Measurements from ENCODE around the gene LRP11. TPM values are rescaled to one million over a fixed set of nuclear protein-coding genes. Genes with fewer than 3 reads are reported as not detected.

LRP11 gene
- total RNA-seq, 1 experiment from 2014 or later = 14.8 TPM

DNA sequence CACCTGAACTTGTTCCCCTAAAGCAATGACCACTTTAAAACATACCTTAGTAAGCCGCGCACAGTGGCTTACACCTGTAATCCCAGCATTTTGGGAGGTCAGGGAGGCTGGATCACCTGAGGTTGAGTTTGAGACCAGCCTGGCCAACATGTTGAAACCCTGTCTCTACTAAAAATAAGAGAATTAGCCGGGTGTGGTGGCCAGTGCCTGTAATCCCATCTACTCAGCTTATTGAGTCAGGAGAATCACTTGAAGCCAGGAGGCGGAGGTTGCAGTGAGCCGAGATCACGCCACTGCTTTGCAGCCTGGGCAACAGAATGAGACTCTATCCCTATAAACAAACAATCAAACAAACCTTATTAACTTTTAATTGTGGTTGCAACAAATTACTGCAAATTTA lies 35.3 kb upstream of the LRP11 start:
- Histone ChIP-seq H4K91ac (ENCODE audit: insufficient read length, low read depth, low read length) (no peak overlapping the region), H2AFZ (ENCODE audit: low read length) (no peak overlapping the region), H3K14ac (ENCODE audit: insufficient read depth, low read length) (no peak overlapping the region), H3T11ph (ENCODE audit: low read length) (no peak overlapping the region), H3K27me3 (ENCODE audit: insufficient read depth, low read length) (no peaks in the 10 kb centered on the region; the same call in 1 of the 2 replicates), H2BK20ac (ENCODE audit: low read depth, low read length, poor library complexity, severe bottlenecking) (no peak overlapping the region), H3K4me1 (ENCODE audit: insufficient read depth, low read length) (no peaks in the 10 kb centered on the region; the same call in 1 of the 2 replicates), H3K9ac (ENCODE audit: extremely low read depth, insufficient read length, low read length) (no peak overlapping the region), H2BK15ac (ENCODE audit: low read depth, low read length) (no peak overlapping the region), H2AK5ac (ENCODE audit: insufficient read length, low read length) (no peak overlapping the region), H3K23ac (ENCODE audit: insufficient read length, low read depth, low read length) (no peak overlapping the region), H3K4ac (ENCODE audit: low read depth, low read length) (no peak overlapping the region), H3K9me3 (ENCODE audit: control insufficient read depth, low read depth, low read length) (no peaks in the 10 kb centered on the region), H3K79me1 (ENCODE audit: insufficient read depth, low read depth, low read length, poor library complexity, severe bottlenecking) (no peaks in the 10 kb centered on the region), H4K8ac (replicated peaks; ENCODE audit: insufficient read length, low read depth, low read length) (no peak overlapping the region), H2BK5ac (ENCODE audit: insufficient read length, low read length) (no peak overlapping the region), H4K5ac (ENCODE audit: insufficient read length, low read depth, low read length) (no peak overlapping the region), H3K18ac (ENCODE audit: insufficient read length, low read depth, low read length) (no peak overlapping the region), H3K79me2 (ENCODE audit: insufficient read depth, low read length) (no peaks in the 10 kb centered on the region), H2BK12ac (ENCODE audit: insufficient read length, low read depth, low read length) (no peak overlapping the region), H4K20me1 (ENCODE audit: control insufficient read depth, insufficient read depth, insufficient read length) (no peaks in the 10 kb centered on the region), H3K27ac (ENCODE audit: insufficient read length, low read depth, low read length) (no peak overlapping the region), H3K56ac (ENCODE audit: insufficient read length, low read depth, low read length) (no peak overlapping the region), H3K23me2 (ENCODE audit: insufficient read length, low read depth, low read length, poor library complexity, severe bottlenecking) (no peaks in the 10 kb centered on the region), H3K4me2 (ENCODE audit: insufficient read depth, insufficient read length, low read length) (no peak overlapping the region), H2BK120ac (ENCODE audit: low read depth, low read length, poor library complexity, severe bottlenecking) (no peak overlapping the region)
- Mint-ChIP-seq H3K4me3 (no peak overlapping the region), H3K36me3 (ENCODE audit: insufficient read depth in 1 of 3, low read depth in 3 of 3) (no peaks in the 10 kb centered on the region), H3K9me3 (no peaks in the 10 kb centered on the region), H3K4me1 (peaks cover 7 to 8% of the 10 kb centered on the region in 2 experiments; a peak in 3 of 4 replicates), H3K27ac (no peak overlapping the region), H3K27me3 (ENCODE audit: low read depth) (peaks cover 25% of the 10 kb centered on the region)
- TF ChIP-seq, protein P1, sequence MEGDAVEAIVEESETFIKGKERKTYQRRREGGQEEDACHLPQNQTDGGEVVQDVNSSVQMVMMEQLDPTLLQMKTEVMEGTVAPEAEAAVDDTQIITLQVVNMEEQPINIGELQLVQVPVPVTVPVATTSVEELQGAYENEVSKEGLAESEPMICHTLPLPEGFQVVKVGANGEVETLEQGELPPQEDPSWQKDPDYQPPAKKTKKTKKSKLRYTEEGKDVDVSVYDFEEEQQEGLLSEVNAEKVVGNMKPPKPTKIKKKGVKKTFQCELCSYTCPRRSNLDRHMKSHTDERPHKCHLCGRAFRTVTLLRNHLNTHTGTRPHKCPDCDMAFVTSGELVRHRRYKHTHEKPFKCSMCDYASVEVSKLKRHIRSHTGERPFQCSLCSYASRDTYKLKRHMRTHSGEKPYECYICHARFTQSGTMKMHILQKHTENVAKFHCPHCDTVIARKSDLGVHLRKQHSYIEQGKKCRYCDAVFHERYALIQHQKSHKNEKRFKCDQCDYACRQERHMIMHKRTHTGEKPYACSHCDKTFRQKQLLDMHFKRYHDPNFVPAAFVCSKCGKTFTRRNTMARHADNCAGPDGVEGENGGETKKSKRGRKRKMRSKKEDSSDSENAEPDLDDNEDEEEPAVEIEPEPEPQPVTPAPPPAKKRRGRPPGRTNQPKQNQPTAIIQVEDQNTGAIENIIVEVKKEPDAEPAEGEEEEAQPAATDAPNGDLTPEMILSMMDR (conservative IDR thresholded peaks at IDR 0.05) = no peak
- no peak for DNase-seq
- WGBS (ENCODE audit: extremely low coverage, insufficient read length, low lambda C conversion rate) = no CpG with 5 or more reads among the region's 6 CpGs

Data from H9 (cell line).